Epithelial cell of esophagus (primary cell): ENCODE results near the gene C16orf89.
"Not testable (repeated sequence)": the region's sequence is repeated elsewhere in the genome, so short reads cannot be mapped to it uniquely, and the experiment has no call there.

Source experiments
- DNase-seq: peaks from one replicate; pipeline ENCODE4 v3.0.0; 2010; ENCODE audit warnings: low read depth
- H3K4me3 ChIP-seq: 2 replicates; pipeline ENCODE4 v1.5.1; 2011; ENCODE audit warnings: mild to moderate bottlenecking, low read length, control low read depth
- CTCF ChIP-seq: IDR thresholded peaks from 2 replicates; pipeline ENCODE4 v1.5.1; 2011; ENCODE audit warnings: low read depth, mild to moderate bottlenecking, low read length, control low read depth, inconsistent platforms; ENCODE audit not compliant: insufficient read depth; ENCODE audit errors: missing control alignments

C16orf89 gene, protein sequence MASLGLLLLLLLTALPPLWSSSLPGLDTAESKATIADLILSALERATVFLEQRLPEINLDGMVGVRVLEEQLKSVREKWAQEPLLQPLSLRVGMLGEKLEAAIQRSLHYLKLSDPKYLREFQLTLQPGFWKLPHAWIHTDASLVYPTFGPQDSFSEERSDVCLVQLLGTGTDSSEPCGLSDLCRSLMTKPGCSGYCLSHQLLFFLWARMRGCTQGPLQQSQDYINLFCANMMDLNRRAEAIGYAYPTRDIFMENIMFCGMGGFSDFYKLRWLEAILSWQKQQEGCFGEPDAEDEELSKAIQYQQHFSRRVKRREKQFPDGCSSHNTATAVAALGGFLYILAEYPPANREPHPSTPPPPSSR

DNA sequence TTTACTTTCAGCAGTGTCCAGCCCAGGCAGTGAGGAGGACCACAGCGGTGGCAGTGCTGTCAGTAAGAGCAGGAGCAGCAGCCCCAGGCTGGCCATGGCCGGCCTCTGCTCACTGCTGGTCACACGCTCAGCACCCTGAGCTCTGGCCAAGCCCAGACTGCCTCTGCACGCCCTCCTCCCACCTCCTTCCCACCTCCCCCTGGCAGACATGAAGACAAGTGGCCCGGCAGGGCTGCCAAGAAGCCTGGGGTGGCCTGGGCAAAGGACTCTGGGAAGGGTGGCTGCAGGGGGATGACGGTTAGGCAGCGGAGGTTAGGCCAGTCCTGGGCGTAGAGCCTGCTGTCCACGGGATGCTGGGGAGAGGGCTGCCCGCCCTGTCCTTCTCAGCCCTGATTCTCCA lies at the start of gene C16orf89:
TSS of gene C16orf89 (minus strand) at position 144 of the 400 bp plus-strand sequence. CDS start at position 96, 48 bp downstream.
- no peak for DNase-seq
- TF ChIP-seq CTCF = no peak
- H3K4me3 ChIP-seq = no peak within 1 kb of the TSS

GRCh38 chr16:5110933-5111332 lies 45.2 kb upstream of the C16orf89 start:
- H3K4me3 ChIP-seq, DNase-seq: not testable (repeated sequence)

- H3K4me3 ChIP-seq = no peak overlapping the region
- TF ChIP-seq CTCF = no peak
- DNase-seq = no peak
Measured at GRCh38 chr16:5108505-5109158, 42.9 kb upstream of the C16orf89 start.

DNA sequence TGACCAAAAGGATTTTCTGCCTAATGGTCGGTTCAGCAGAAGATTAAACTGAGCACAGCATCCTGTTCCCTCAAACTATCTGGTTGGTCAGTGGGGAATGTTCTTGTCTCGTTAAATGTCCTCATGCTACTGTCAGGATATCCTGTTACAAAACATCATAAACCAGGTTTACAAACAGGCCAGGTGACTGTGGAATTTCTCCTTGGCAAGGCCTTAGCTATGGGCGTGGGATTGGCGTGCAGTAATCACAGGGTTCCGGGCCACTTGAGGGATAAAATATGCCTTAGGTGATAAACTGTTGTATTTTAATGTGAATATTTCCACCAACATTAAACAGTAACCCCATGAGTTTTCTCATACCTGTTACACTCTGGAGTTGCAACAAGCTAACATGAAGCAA lies 39.3 kb upstream of the C16orf89 start:
- DNase-seq = peak; percentile 8
- not testable (repeated sequence) for H3K4me3 ChIP-seq

GRCh38 chr16:5103296-5104032 lies 37.7 kb upstream of the C16orf89 start:
- DNase-seq, H3K4me3 ChIP-seq: not testable (repeated sequence)

DNA sequence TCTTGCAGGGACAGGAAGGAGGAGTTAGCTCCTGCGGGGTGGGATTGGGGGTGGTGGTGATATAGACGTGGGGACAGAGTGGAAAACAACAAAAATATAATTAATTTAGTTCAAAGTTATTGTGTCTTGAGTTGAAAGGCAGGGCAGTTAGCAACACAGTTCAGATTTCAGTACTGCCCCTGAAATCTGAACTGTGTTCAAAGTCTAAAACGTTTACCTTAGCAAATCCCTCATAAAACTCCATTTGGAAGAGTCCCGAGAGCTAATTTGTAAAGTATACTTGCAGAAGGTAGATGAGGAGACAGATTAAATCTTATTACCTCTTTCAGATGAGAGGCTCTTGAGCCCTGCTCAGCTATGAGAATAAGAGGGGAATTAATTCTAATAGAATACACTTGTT lies 33.4 kb upstream of the C16orf89 start:
- DNase-seq = not testable (repeated sequence)

GRCh38 chr16:5098221-5099159 lies 32.7 kb upstream of the C16orf89 start:
- peak; percentile 65 for DNase-seq
- H3K4me3 ChIP-seq = peak overlapping the region; percentile 47

More for the DNA sequence above, 33.4 kb upstream of the C16orf89 start:
- H3K4me3 ChIP-seq = not testable (repeated sequence)

DNA sequence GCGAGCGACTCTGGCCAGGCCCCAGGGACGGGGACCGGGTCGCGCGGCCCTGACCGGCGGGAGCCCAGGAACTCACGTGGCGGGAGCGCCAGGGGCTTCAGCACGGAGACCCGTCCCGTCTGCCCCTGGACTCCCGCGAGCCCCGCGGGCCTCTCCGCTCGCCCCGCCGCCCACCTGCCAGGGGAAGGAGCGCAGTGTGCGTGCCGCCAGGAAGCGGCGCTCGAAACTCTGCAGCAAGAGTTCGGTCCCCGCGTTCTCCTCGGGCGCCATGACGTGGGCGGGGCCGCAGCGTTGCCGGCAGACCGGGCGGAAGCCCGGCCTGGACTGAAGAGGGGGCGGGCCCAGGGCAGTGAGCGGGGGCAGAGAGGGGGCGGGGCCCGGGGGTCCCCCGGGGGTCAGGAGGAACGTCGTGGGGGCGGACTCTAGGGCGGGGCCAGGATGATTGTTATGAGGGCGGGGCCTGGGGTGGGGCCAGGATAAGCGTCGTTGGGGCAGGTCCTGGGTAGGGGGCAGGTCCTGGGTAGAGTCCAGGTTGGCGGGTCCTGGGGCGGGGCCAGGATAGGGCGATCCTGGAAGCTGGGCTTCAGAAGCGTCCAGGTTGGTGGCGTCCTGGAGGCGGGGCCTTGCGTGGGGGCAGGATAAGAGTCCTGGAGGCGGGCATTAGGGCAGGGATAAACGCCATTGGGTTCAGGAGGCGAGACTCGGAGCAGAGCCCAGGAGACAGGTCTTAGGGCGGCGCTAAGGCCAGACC lies 31.9 kb upstream of the C16orf89 start, which contains the start of gene EEF2KMT:
TSS of gene EEF2KMT (minus strand) at position 326 of the 751 bp plus-strand sequence. CDS start at position 270, 56 bp downstream.
- peak within 1 kb of the TSS; percentile 57 for H3K4me3 ChIP-seq
- peak; percentile 99 for DNase-seq

GRCh38 chr16:5097061-5097469 lies 31.3 kb upstream of the C16orf89 start:
- DNase-seq = peak; percentile 18
- H3K4me3 ChIP-seq = peak overlapping the region; percentile 57

GRCh38 chr16:5096437-5097060 lies 30.8 kb upstream of the C16orf89 start:
- not testable (repeated sequence) for DNase-seq
- H3K4me3 ChIP-seq = peak overlapping the region; percentile 57

DNA sequence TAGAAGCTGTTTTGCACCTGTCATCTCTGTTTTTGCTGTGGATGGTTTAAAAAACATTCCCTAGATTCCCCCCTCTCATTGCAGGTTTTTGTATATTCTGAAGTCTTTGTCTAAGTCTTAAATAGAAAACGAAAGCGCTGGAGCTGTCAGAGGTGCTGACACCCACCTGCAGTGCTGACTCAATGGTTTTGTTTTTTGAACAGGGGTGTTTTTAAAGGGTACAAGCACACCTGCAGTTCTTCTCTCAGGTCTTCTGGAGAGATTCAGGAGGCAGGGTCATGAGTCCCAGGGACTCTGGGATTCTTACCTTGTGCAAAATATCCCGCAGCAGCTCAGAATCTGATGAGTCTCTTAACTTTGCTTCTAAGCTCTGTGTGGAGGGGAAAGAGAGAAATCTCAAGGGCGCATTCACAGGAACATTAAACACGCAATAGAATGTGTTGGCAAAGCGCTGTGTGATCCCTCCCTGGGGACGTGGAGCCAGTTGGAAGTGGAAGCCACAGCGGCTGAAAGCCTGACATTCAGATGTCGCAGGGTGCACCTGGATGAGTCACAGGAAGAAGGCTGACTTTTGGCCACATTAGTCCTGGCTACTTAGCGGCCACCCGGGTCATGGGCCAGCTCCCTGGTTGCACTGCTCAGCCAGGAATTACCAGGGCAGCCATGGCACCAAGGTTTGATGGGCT lies 29.5 kb upstream of the C16orf89 start:
- H3K4me3 ChIP-seq, DNase-seq: not testable (repeated sequence)

- not testable (repeated sequence) for H3K4me3 ChIP-seq, DNase-seq
Measured at GRCh38 chr16:5093746-5094145, 28.0 kb upstream of the C16orf89 start.

DNA sequence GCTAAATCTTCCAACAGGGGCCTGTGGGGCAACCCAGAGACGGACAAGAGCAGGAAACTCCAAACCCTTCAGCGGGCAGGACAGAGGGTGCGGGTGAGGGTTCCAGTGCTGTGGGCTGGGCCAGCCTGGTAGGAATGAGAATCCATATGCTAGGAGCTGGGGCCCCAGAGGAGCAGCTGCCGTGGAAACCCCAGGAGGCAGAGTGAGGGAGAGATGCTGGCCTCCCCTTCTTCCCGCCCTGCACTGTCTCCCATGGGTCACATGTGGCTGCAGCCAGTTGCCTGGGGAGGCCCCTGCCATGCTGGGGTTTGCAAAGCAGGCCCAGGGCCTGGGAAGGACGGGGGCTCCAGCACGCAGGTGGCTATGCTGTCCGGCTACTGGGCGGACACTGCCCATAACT lies 27.3 kb upstream of the C16orf89 start:
- H3K4me3 ChIP-seq, DNase-seq: not testable (repeated sequence)

DNA sequence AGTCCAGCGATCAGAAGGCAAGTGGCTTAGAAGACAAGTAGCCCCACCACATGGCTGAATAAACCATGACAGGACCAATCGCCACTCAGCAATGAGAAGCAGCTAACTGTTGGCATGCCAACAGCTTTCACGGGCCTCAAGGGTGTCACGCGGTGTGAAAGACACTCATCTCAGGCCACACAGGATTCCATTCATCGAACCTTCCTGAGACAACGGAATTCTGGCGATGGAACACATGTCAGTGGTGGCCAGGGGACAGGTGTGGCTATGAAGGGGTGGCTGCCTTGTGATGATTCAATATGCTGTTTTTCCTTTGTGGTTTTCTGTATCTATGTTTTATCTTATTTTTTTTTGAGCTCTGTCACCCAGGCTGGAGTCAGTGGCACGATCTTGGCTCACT lies 24.8 kb upstream of the C16orf89 start:
- not testable (repeated sequence) for H3K4me3 ChIP-seq, DNase-seq
